ENCODE data around the gene MEFV.

GRCh38 chr16:3241761-3242160, 14.7 kb downstream of the MEFV start:
- TF ChIP-seq, protein P1, sequence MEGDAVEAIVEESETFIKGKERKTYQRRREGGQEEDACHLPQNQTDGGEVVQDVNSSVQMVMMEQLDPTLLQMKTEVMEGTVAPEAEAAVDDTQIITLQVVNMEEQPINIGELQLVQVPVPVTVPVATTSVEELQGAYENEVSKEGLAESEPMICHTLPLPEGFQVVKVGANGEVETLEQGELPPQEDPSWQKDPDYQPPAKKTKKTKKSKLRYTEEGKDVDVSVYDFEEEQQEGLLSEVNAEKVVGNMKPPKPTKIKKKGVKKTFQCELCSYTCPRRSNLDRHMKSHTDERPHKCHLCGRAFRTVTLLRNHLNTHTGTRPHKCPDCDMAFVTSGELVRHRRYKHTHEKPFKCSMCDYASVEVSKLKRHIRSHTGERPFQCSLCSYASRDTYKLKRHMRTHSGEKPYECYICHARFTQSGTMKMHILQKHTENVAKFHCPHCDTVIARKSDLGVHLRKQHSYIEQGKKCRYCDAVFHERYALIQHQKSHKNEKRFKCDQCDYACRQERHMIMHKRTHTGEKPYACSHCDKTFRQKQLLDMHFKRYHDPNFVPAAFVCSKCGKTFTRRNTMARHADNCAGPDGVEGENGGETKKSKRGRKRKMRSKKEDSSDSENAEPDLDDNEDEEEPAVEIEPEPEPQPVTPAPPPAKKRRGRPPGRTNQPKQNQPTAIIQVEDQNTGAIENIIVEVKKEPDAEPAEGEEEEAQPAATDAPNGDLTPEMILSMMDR (IDR thresholded peaks at IDR 0.05): no peak
- TF ChIP-seq ZFX (IDR thresholded peaks at IDR 0.05; ENCODE audit: borderline replicate concordance): no peak

Data from 22Rv1 (cell line).